ENCODE measurements around the gene EML3.

- TF ChIP-seq EZH2 (IDR thresholded peaks at IDR 0.05) (no peak), POLR2AphosphoS5 (IDR thresholded peaks at IDR 0.05; ENCODE audit: borderline replicate concordance, low read depth, low read length) (no peak), FOXP2 (optimal IDR thresholded peaks at IDR 0.05; ENCODE audit: control extremely low read depth, extremely low read length, insufficient read depth) (no peak)
Observed at GRCh38 chr11:62580959-62581715, 31.4 kb downstream of the EML3 start.
